OCI-LY1 (cell line): ENCODE results near the gene WDR20.

Experiments used
- H2AFZ ChIP-seq: fragments of 200-600 bp; sonication (generic), shearing (Covaris generic); 2 replicates; pipeline ENCODE4 v1.6.0; 2014; ENCODE audit warnings: antibody characterized with exemption, mild to moderate bottlenecking, low read length
- H3F3A ChIP-seq: fragments of 200-600 bp; sonication (generic), shearing (Covaris generic); 2 replicates; pipeline ENCODE4 v1.6.0; 2014; ENCODE audit warnings: mild to moderate bottlenecking, antibody characterized with exemption, low read length, moderate library complexity; ENCODE audit not compliant: insufficient read depth
- H3K27ac ChIP-seq: fragments of 200-600 bp; sonication (generic); 2 replicates; pipeline ENCODE4 v1.5.1; 2014; ENCODE audit warnings: low read length, mixed run types, mild to moderate bottlenecking, low read depth; ENCODE audit not compliant: poor library complexity, severe bottlenecking
- H3K27me3 ChIP-seq: fragments of 200-600 bp; sonication (generic); 2 replicates; pipeline ENCODE4 v1.6.0; 2014; ENCODE audit warnings: antibody characterized with exemption, mild to moderate bottlenecking, low read length, moderate library complexity; ENCODE audit not compliant: insufficient read depth
- H3K36me3 ChIP-seq: fragments of 200-600 bp; sonication (generic); 2 replicates; pipeline ENCODE4 v1.6.1; 2014; ENCODE audit warnings: mild to moderate bottlenecking, antibody characterized with exemption, low read length, moderate library complexity, mixed read lengths; ENCODE audit not compliant: insufficient read depth
- H3K4me1 ChIP-seq: fragments of 200-600 bp; sonication (generic); 2 replicates; pipeline ENCODE4 v1.5.1; 2014; ENCODE audit warnings: mild to moderate bottlenecking, low read length, moderate library complexity; ENCODE audit not compliant: insufficient read depth, severe bottlenecking
- H3K4me2 ChIP-seq: fragments of 200-600 bp; sonication (generic), shearing (Covaris generic); 2 replicates; pipeline ENCODE4 v1.6.1; 2014; ENCODE audit warnings: low read length
- H3K4me3 ChIP-seq: fragments of 200-600 bp; sonication (generic); 2 replicates; pipeline ENCODE4 v1.5.1; 2014; ENCODE audit warnings: low read length, low read depth, mild to moderate bottlenecking, mixed read lengths; ENCODE audit not compliant: poor library complexity, severe bottlenecking
- H3K79me2 ChIP-seq: fragments of 200-600 bp; shearing (Covaris generic); 2 replicates; pipeline ENCODE4 v1.6.1; 2016; ENCODE audit warnings: mixed run types, low read length, mixed read lengths; ENCODE audit not compliant: insufficient read depth
- H3K9ac ChIP-seq: fragments of 200-600 bp; sonication (generic), shearing (Covaris generic); 2 replicates; pipeline ENCODE4 v1.6.1; 2014; ENCODE audit warnings: mild to moderate bottlenecking, low read length, mixed read lengths
- H3K9me2 ChIP-seq: fragments of 200-600 bp; sonication (generic), shearing (Covaris generic); 2 replicates; pipeline ENCODE4 v1.6.1; 2014; ENCODE audit warnings: low read depth, mild to moderate bottlenecking, low read length, mixed read lengths
- H3K9me3 ChIP-seq: fragments of 200-600 bp; shearing (Covaris generic); 2 replicates; pipeline ENCODE4 v1.6.1; 2014; ENCODE audit warnings: low read length, mixed read lengths
- H4K20me1 ChIP-seq: fragments of 200-600 bp; sonication (generic), shearing (Covaris generic); 2 replicates; pipeline ENCODE4 v1.6.0; 2016; ENCODE audit warnings: mild to moderate bottlenecking, low read length; ENCODE audit not compliant: insufficient read depth
- EZH2 ChIP-seq: fragments of 200-600 bp; sonication (generic), shearing (Covaris generic); IDR thresholded peaks from 2 replicates; pipeline ENCODE4 v1.8.0; 2017; ENCODE audit warnings: borderline replicate concordance, mixed run types, mild to moderate bottlenecking, antibody characterized with exemption, low read length, moderate library complexity, mixed read lengths
- TF ChIP-seq, protein P1 (sequence below): fragments of 200-600 bp; sonication (generic), shearing (Covaris generic); IDR thresholded peaks from 2 replicates; pipeline ENCODE4 v1.5.1; 2017; ENCODE audit warnings: mild to moderate bottlenecking, antibody characterized with exemption, low read length, moderate library complexity, mixed read lengths

The WDR20 gene

DNA sequence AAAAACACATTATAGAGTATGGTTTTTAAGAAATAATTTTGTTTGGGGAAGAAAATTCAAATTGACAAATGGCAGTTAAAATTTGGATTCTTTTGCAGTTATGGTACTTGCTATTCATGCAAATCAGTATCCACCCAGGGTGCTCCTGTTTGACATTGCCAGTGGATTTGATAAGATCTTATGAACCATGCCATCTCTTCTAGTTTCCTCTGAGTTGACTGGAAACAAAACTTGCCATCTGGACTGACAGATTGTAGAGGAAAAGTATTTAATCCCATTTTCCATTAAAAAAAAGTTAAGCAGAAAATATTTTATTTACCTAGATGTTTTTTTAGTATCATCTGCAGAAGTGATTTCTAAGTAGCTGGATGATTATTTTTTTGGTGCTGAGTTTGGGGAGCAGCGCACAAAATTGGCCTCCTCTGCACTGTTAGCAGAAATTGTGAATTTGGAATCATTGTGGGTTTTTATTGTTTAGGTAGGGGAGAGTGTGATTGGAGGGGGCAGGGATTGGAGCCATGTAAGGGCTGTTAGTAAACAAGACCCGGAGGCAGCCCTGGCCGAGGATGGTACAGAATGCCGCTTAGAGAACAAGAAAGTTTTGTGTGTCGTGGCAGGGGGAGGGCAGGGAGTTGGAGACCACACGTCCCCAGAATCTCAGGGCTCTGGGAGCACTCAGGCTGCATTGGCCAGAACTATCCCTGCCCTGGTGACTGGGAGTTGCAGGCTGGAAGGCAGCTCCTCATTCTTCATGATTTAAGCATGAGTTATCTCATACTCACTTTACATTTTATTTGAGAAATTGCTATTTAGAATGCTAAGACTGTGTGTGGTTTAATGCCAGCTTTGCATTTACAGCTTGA, 56.6 kb downstream of the WDR20 start:
- peaks cover 15% of the 10 kb centered on the region; the same call in 1 of the 2 replicates for H3K36me3 ChIP-seq
- no peaks in the 10 kb centered on the region for H3F3A ChIP-seq
- H2AFZ ChIP-seq: no peak overlapping the region
- no peaks in the 10 kb centered on the region for H3K9me3 ChIP-seq
- H3K27ac ChIP-seq: no peak overlapping the region
- no peaks in the 10 kb centered on the region for H3K9me2 ChIP-seq
- H3K27me3 ChIP-seq: no peaks in the 10 kb centered on the region
- no peak overlapping the region for H3K4me2 ChIP-seq
- no peak for TF ChIP-seq EZH2
- TF ChIP-seq, protein P1, sequence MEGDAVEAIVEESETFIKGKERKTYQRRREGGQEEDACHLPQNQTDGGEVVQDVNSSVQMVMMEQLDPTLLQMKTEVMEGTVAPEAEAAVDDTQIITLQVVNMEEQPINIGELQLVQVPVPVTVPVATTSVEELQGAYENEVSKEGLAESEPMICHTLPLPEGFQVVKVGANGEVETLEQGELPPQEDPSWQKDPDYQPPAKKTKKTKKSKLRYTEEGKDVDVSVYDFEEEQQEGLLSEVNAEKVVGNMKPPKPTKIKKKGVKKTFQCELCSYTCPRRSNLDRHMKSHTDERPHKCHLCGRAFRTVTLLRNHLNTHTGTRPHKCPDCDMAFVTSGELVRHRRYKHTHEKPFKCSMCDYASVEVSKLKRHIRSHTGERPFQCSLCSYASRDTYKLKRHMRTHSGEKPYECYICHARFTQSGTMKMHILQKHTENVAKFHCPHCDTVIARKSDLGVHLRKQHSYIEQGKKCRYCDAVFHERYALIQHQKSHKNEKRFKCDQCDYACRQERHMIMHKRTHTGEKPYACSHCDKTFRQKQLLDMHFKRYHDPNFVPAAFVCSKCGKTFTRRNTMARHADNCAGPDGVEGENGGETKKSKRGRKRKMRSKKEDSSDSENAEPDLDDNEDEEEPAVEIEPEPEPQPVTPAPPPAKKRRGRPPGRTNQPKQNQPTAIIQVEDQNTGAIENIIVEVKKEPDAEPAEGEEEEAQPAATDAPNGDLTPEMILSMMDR: no peak
- no peak overlapping the region for H3K9ac ChIP-seq
- peaks cover 36% of the 10 kb centered on the region for H3K4me1 ChIP-seq
- no peaks in the 10 kb centered on the region for H4K20me1 ChIP-seq
- no peaks in the 10 kb centered on the region; the same call in 1 of the 2 replicates for H3K79me2 ChIP-seq
- no peak overlapping the region for H3K4me3 ChIP-seq

DNA sequence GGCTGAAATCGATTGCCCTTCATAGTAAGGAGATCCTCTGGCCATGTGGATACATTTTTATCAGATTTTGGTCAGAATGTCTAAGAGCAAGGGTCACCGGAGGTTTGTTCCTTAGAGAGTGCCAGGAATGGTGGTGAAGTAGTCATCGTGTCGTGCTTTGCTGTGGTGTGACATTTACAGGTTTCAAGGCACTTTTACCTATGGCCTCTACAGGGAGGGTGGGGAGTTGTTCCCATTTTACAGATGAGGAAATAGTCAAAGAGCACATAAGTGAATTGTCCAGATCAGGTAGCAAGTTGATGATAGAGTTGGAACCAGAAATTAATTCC, 57.2 kb downstream of the WDR20 start:
- Histone ChIP-seq H3K79me2 (no peaks in the 10 kb centered on the region; the same call in 1 of the 2 replicates), H4K20me1 (no peaks in the 10 kb centered on the region), H3K36me3 (peaks cover 15% of the 10 kb centered on the region; the same call in 1 of the 2 replicates), H3K4me2 (no peak overlapping the region), H3K4me3 (no peak overlapping the region), H3K9me3 (no peaks in the 10 kb centered on the region), H3F3A (no peaks in the 10 kb centered on the region), H3K4me1 (peaks cover 36% of the 10 kb centered on the region), H3K9me2 (no peaks in the 10 kb centered on the region), H3K9ac (no peak overlapping the region), H3K27me3 (no peaks in the 10 kb centered on the region), H3K27ac (no peak overlapping the region), H2AFZ (no peak overlapping the region)
- TF ChIP-seq, protein P1: no peak
- no peak for TF ChIP-seq EZH2

DNA sequence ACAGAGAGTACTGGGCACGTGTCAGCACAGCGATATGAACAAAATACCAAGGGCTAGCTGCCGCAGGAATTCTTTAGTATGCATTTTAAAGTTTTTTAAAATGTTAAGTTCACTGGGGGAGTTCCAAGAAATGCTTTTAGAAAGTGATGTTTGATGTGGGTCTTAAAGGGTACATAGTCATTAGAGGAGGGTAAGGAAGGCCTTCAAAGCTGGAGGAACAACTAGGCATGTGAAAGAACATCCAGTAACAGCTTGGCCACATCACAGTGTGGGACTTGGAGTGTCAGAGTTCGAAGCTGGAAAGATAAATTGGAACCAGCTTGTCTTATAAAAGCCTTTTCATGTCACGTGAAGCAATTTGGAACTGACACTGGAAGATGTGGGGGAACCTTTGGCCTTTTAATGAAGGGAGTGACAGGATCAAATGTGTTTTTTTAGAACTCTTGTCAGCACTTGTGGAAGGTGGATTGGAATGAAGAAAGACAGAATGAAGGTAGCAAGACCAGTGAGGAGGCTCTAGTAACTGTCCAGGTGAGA, 57.7 kb downstream of the WDR20 start:
- no peak for TF ChIP-seq EZH2
- TF ChIP-seq, protein P1: no peak
- Histone ChIP-seq H3K4me1 (peaks cover 41% of the 10 kb centered on the region), H3K36me3 (peaks cover 15% of the 10 kb centered on the region; the same call in 1 of the 2 replicates), H2AFZ (no peak overlapping the region), H3K27ac (no peak overlapping the region), H3K4me2 (no peak overlapping the region), H3K27me3 (no peaks in the 10 kb centered on the region), H3K79me2 (no peaks in the 10 kb centered on the region; the same call in 1 of the 2 replicates), H3K4me3 (no peak overlapping the region), H3K9ac (no peak overlapping the region), H3K9me2 (no peaks in the 10 kb centered on the region), H4K20me1 (no peaks in the 10 kb centered on the region), H3F3A (no peaks in the 10 kb centered on the region), H3K9me3 (no peaks in the 10 kb centered on the region)
